Keratinocyte (primary cell): ENCODE data around the gene ADAMTSL1. TPM values are rescaled to one million over a fixed set of nuclear protein-coding genes. Genes with fewer than 3 reads are reported as not detected.
A peak's percentile ranks its signal among the peaks of the same experiment; 100 is the strongest.

Experiments
- DNase-seq: peaks from one replicate; pipeline ENCODE4 v3.0.0-alpha.2; 2011; ENCODE audit warnings: low read depth, missing footprints, low spot score
- FAIRE-seq: peaks from 2 replicates; lab custom pipeline; 2011; peaks lifted over from hg19 to GRCh38; lab: Jason Lieb, UNC
- H2AFZ ChIP-seq: 2 replicates; pipeline ENCODE4 v1.6.0; 2012; ENCODE audit warnings: low read length, control low read depth, inconsistent platforms; ENCODE audit not compliant: control insufficient read depth
- H3K27ac ChIP-seq: 2 replicates; pipeline ENCODE4 v1.5.1; 2011; ENCODE audit warnings: low read length; ENCODE audit not compliant: control insufficient read depth, insufficient read depth
- H3K27me3 ChIP-seq: 3 replicates; pipeline ENCODE4 v1.6.0; 2011; ENCODE audit warnings: low read length; ENCODE audit not compliant: control insufficient read depth, insufficient read depth; ENCODE audit errors: extremely low read depth
- H3K36me3 ChIP-seq, 2 experiments: 2 replicates in 1 of 2; 3 replicates in 1 of 2; pipeline ENCODE4 v1.5.1; 2011; ENCODE audit warnings: low read length in 2 of 2, mild to moderate bottlenecking in 1 of 2; ENCODE audit not compliant: control insufficient read depth in 2 of 2, insufficient read depth in 2 of 2; ENCODE audit errors: extremely low read depth in 1 of 2
- H3K4me1 ChIP-seq: 3 replicates; pipeline ENCODE4 v1.5.1; 2011; ENCODE audit warnings: low read length; ENCODE audit not compliant: control insufficient read depth, insufficient read depth; ENCODE audit errors: extremely low read depth
- H3K4me2 ChIP-seq: 3 replicates; pipeline ENCODE4 v1.6.0; 2011; ENCODE audit warnings: low read depth, low read length; ENCODE audit not compliant: control insufficient read depth, insufficient read depth; ENCODE audit errors: extremely low read depth
- H3K4me3 ChIP-seq, 3 experiments: fragments of 200-600 bp in 1 of 3; sonication (generic) in 1 of 3; 2 replicates in 2 of 3; 3 replicates in 1 of 3; pipeline ENCODE4 v1.5.1; 2011 to 2016; ENCODE audit warnings: low read length in 3 of 3, mild to moderate bottlenecking in 3 of 3, control low read depth in 2 of 3, inconsistent platforms in 1 of 3, low read depth in 1 of 3, mixed read lengths in 1 of 3, mixed run types in 1 of 3, moderate library complexity in 1 of 3; ENCODE audit not compliant: control insufficient read depth in 2 of 3, insufficient read depth in 2 of 3; ENCODE audit errors: extremely low read depth in 1 of 3
- H3K79me2 ChIP-seq: 2 replicates; pipeline ENCODE4 v1.6.0; 2012; ENCODE audit warnings: low read length; ENCODE audit not compliant: control insufficient read depth, insufficient read depth
- H3K9ac ChIP-seq: 3 replicates; pipeline ENCODE4 v1.6.0; 2011; ENCODE audit warnings: low read length; ENCODE audit not compliant: control insufficient read depth, insufficient read depth; ENCODE audit errors: extremely low read depth
- H3K9me1 ChIP-seq: 3 replicates; pipeline ENCODE4 v1.6.0; 2011; ENCODE audit warnings: low read length; ENCODE audit not compliant: control insufficient read depth, insufficient read depth; ENCODE audit errors: extremely low read depth
- H3K9me3 ChIP-seq: 2 replicates; pipeline ENCODE4 v1.5.1; 2012; ENCODE audit warnings: low read depth, low read length; ENCODE audit not compliant: control insufficient read depth
- H4K20me1 ChIP-seq: 3 replicates; pipeline ENCODE4 v1.6.0; 2011; ENCODE audit warnings: low read length; ENCODE audit not compliant: control insufficient read depth, insufficient read depth; ENCODE audit errors: extremely low read depth
- EZH2 ChIP-seq: IDR thresholded peaks from one replicate; pipeline ENCODE4 v1.6.1; 2012; ENCODE audit warnings: inconsistent platforms, mild to moderate bottlenecking, low read length, moderate library complexity
- dilution Hi-C: fragments of 300-500 bp; cut with MboI; formaldehyde crosslinking; loops from one replicate; pipeline ENCODE4 v1.7.0; 2020; ENCODE audit warnings: low sequenced_read_pairs; ENCODE audit not compliant: extremely low pct_ligation_motif_present
- polyA plus RNA-seq, 5 experiments: library from polyadenylated mRNA; depleted of rRNA in 3 of 5; stranded (reverse) in 3 of 5; stranded (forward) in 1 of 5; unstranded in 1 of 5; fragments of >200 nt; gene quantifications; 1 replicate in 1 of 5; 2 replicates in 3 of 5; 3 replicates in 1 of 5; pipeline versions ENCODE4 v1.2.1 to v1.2.3, GENCODE V29; 2011 to 2012; ENCODE audit warnings: missing spikeins in 2 of 5, low read depth in 1 of 5, low replicate concordance in 1 of 5
- TF ChIP-seq, protein P1 (sequence below), 3 experiments: IDR thresholded peaks in 1 of 3; conservative IDR thresholded peaks in 1 of 3; optimal IDR thresholded peaks in 1 of 3; 2 replicates in 2 of 3; 3 replicates in 1 of 3; pipeline versions ENCODE3 to v1.5.1; 2011; ENCODE audit warnings: low read length in 3 of 3, mild to moderate bottlenecking in 3 of 3, moderate library complexity in 2 of 3, control low read depth in 1 of 3, inconsistent platforms in 1 of 3; ENCODE audit not compliant: insufficient read depth in 2 of 3; ENCODE audit errors: extremely low read depth in 1 of 3

Gene ADAMTSL1
- polyA plus RNA-seq, 1 donor (not counting 4 experiments of a cell fraction or from before 2014, with no cell fraction given), result 1.1 TPM

DNA sequence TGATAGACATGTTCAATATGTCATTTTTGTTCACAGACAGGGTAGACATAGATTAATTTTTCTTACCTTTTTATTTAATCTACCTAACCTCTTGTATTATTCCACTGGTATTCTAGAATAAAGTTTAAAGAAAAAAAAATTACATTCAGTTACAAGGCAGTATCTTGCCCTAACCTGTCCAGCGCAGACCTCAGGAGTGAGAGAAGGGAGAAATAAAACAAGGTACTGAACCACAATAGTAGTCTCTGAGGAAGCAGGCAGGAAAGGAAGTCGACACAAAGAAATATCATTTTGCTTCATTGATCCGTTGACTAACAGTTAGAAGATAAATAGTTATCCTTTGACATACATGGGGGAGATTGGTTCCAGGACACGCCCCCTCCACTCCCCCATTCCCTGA lies 12.5 kb upstream of the ADAMTSL1 start:
- Histone ChIP-seq H3K27me3 (no peaks in the 10 kb centered on the region), H3K4me1 (peaks cover 54% of the 10 kb centered on the region), H3K4me3 (no peak overlapping the region), H2AFZ (peak overlapping the region; percentile 4), H3K9me3 (no peaks in the 10 kb centered on the region), H4K20me1 (no peaks in the 10 kb centered on the region), H3K4me2 (peak overlapping the region; percentile 22), H3K9me1 (no peaks in the 10 kb centered on the region), H3K36me3 (no peaks in the 10 kb centered on the region), H3K27ac (peak overlapping the region; percentile 15), H3K9ac (no peak overlapping the region), H3K79me2 (no peaks in the 10 kb centered on the region)
- FAIRE-seq (peak; percentile 72), DNase-seq (no peak)
- TF ChIP-seq, protein P1, sequence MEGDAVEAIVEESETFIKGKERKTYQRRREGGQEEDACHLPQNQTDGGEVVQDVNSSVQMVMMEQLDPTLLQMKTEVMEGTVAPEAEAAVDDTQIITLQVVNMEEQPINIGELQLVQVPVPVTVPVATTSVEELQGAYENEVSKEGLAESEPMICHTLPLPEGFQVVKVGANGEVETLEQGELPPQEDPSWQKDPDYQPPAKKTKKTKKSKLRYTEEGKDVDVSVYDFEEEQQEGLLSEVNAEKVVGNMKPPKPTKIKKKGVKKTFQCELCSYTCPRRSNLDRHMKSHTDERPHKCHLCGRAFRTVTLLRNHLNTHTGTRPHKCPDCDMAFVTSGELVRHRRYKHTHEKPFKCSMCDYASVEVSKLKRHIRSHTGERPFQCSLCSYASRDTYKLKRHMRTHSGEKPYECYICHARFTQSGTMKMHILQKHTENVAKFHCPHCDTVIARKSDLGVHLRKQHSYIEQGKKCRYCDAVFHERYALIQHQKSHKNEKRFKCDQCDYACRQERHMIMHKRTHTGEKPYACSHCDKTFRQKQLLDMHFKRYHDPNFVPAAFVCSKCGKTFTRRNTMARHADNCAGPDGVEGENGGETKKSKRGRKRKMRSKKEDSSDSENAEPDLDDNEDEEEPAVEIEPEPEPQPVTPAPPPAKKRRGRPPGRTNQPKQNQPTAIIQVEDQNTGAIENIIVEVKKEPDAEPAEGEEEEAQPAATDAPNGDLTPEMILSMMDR (optimal IDR thresholded peaks at IDR 0.05 in 1 of 3, IDR thresholded peaks at IDR 0.05 in 1 of 3, conservative IDR thresholded peaks at IDR 0.05 in 1 of 3; ENCODE audit: extremely low read depth in 1 of 3, insufficient read depth in 2 of 3, low read length in 3 of 3), result no peak
- TF ChIP-seq EZH2, result no peak
- dilution Hi-C loops, result no loop called here

- H3K79me2 ChIP-seq, result no peaks in the 10 kb centered on the region
- peaks cover 36% of the 10 kb centered on the region for H3K4me1 ChIP-seq
- no peak overlapping the region for H3K4me3 ChIP-seq
- no peaks in the 10 kb centered on the region for H4K20me1 ChIP-seq
- no peaks in the 10 kb centered on the region for H3K9me3 ChIP-seq
- dilution Hi-C loops, result no loop called here
- H3K27ac ChIP-seq, result no peak overlapping the region
- FAIRE-seq (peak; percentile 91), DNase-seq (peak; percentile 50)
- no peak overlapping the region for H3K4me2 ChIP-seq
- H2AFZ ChIP-seq, result no peak overlapping the region
- no peaks in the 10 kb centered on the region for H3K9me1 ChIP-seq
- H3K9ac ChIP-seq, result no peak overlapping the region
- H3K36me3 ChIP-seq, result no peaks in the 10 kb centered on the region
- no peaks in the 10 kb centered on the region for H3K27me3 ChIP-seq
- no peak for TF ChIP-seq EZH2
- TF ChIP-seq, protein P1 (optimal IDR thresholded peaks at IDR 0.05 in 1 of 3, IDR thresholded peaks at IDR 0.05 in 1 of 3, conservative IDR thresholded peaks at IDR 0.05 in 1 of 3; ENCODE audit: extremely low read depth in 1 of 3, insufficient read depth in 2 of 3, low read length in 3 of 3), result no peak
Observed at GRCh38 chr9:18463991-18464390, 10.0 kb upstream of the ADAMTSL1 start.
